CD14-positive monocyte (primary cell): ENCODE results near the gene CCDC34. TPM values are rescaled to one million over a fixed set of nuclear protein-coding genes. Genes with fewer than 3 reads are reported as not detected.

Experiments
- DNase-seq, 3 donors: peaks; one replicate each; pipeline ENCODE4 v3.0.0-alpha.2; 2011 to 2022
- H2AFZ ChIP-seq: 2 replicates; pipeline ENCODE4 v1.6.0; 2012; ENCODE audit warnings: mild to moderate bottlenecking, low read depth, low read length, inconsistent platforms; ENCODE audit not compliant: insufficient read depth, poor library complexity, severe bottlenecking
- H3K27ac ChIP-seq, 2 donors: 1 replicate in 1 of 2; 2 replicates in 1 of 2; pipeline ENCODE4 v1.5.1; 2012 to 2013; ENCODE audit warnings: low read length in 2 of 2, control low read depth in 1 of 2, inconsistent platforms in 1 of 2, low read depth in 1 of 2, mild to moderate bottlenecking in 1 of 2
- H3K27me3 ChIP-seq, 2 donors: one replicate each; pipeline versions ENCODE4 v1.6.0 to v1.6.1; 2011 to 2013; ENCODE audit warnings: low read length in 2 of 2; ENCODE audit not compliant: control insufficient read depth in 2 of 2, insufficient read depth in 2 of 2
- H3K36me3 ChIP-seq, 2 donors: replicated peaks in 1 of 2; 1 replicate in 1 of 2; 2 replicates in 1 of 2; pipeline versions ENCODE4 v1.5.1 to v1.6.1; 2012 to 2013; ENCODE audit warnings: low read length in 2 of 2, control low read depth in 1 of 2, inconsistent platforms in 1 of 2, mild to moderate bottlenecking in 1 of 2; ENCODE audit not compliant: insufficient read depth in 2 of 2, control insufficient read depth in 1 of 2
- H3K4me1 ChIP-seq, 2 donors: 1 replicate in 1 of 2; 2 replicates in 1 of 2; pipeline versions ENCODE4 v1.5.1 to v1.6.1; 2012 to 2013; ENCODE audit warnings: low read length in 2 of 2, control low read depth in 1 of 2, inconsistent platforms in 1 of 2, mild to moderate bottlenecking in 1 of 2, moderate library complexity in 1 of 2; ENCODE audit not compliant: insufficient read depth in 2 of 2, control insufficient read depth in 1 of 2
- H3K4me2 ChIP-seq: replicated peaks from 2 replicates; pipeline ENCODE3; 2012; ENCODE audit warnings: low read length, moderate library complexity, mild to moderate bottlenecking; ENCODE audit not compliant: poor library complexity, severe bottlenecking; ENCODE audit errors: extremely low read depth
- H3K4me3 ChIP-seq, 3 experiments: fragments of 200-600 bp in 1 of 3; sonication (generic) in 1 of 3; replicated peaks in 1 of 3; 1 replicate in 2 of 3; 2 replicates in 1 of 3; pipeline ENCODE4 v1.5.1; 2011 to 2013; ENCODE audit warnings: low read length in 3 of 3, mild to moderate bottlenecking in 3 of 3, control low read depth in 2 of 3, low read depth in 2 of 3, inconsistent platforms in 1 of 3, moderate library complexity in 1 of 3
- H3K79me2 ChIP-seq: 2 replicates; pipeline ENCODE4 v1.6.0; 2012; ENCODE audit warnings: mild to moderate bottlenecking, control low read depth, inconsistent platforms, low read length, moderate library complexity; ENCODE audit not compliant: insufficient read depth
- H3K9ac ChIP-seq: 2 replicates; pipeline ENCODE4 v1.6.0; 2017; ENCODE audit warnings: low read length, mild to moderate bottlenecking; ENCODE audit not compliant: insufficient read depth, poor library complexity, severe bottlenecking
- H3K9me3 ChIP-seq, 2 donors: replicated peaks in 1 of 2; 1 replicate in 1 of 2; 2 replicates in 1 of 2; pipeline versions ENCODE4 v1.5.1 to v1.6.1; 2012 to 2013; ENCODE audit warnings: low read length in 2 of 2, control low read depth in 1 of 2; ENCODE audit not compliant: control insufficient read depth in 1 of 2, insufficient read depth in 1 of 2
- H4K20me1 ChIP-seq: 2 replicates; pipeline ENCODE4 v1.6.0; 2012; ENCODE audit warnings: mild to moderate bottlenecking, low read length, control low read depth, moderate library complexity; ENCODE audit not compliant: insufficient read depth
- H3K27ac Mint-ChIP-seq, 7 donors: one replicate each; pipeline ENCODE4 v1.8.0; 2020; ENCODE audit warnings: mild to moderate bottlenecking in 7 of 7, mixed read lengths in 7 of 7, moderate library complexity in 6 of 7, inconsistent platforms in 2 of 7
- H3K27me3 Mint-ChIP-seq, 3 donors: one replicate each; pipeline ENCODE4 v1.8.0; 2021 to 2022; ENCODE audit warnings: low read depth in 3 of 3, mild to moderate bottlenecking in 3 of 3, mixed read lengths in 3 of 3, moderate library complexity in 3 of 3, inconsistent platforms in 1 of 3
- H3K36me3 Mint-ChIP-seq, 2 donors: one replicate each; pipeline ENCODE4 v1.8.0; 2020; ENCODE audit warnings: mixed read lengths in 2 of 2, inconsistent platforms in 1 of 2, mild to moderate bottlenecking in 1 of 2
- H3K4me1 Mint-ChIP-seq: one replicate; pipeline ENCODE4 v1.8.0; 2020; ENCODE audit warnings: mild to moderate bottlenecking, mixed read lengths
- H3K4me3 Mint-ChIP-seq, 2 donors: one replicate each; pipeline ENCODE4 v1.8.0; 2020; ENCODE audit warnings: mild to moderate bottlenecking in 2 of 2, mixed read lengths in 2 of 2, moderate library complexity in 1 of 2
- H3K9me3 Mint-ChIP-seq, 7 donors: one replicate each; pipeline ENCODE4 v1.8.0; 2020 to 2022; ENCODE audit warnings: mixed read lengths in 7 of 7, mild to moderate bottlenecking in 6 of 7, moderate library complexity in 6 of 7, inconsistent platforms in 2 of 7
- WGBS: methylation state at CpG from one replicate; pipeline ENCODE4 v1.1.5; 2013; ENCODE audit warnings: missing lambda C conversion rate; ENCODE audit not compliant: insufficient coverage; 5-methylcytosine and 5-hydroxymethylcytosine counted together
- intact Hi-C, 2 donors: fragments of 100-400 bp; cut with micrococcal nuclease; formaldehyde crosslinking; loops; one replicate each; pipeline versions ENCODE4 v1.15.0 to v1.15.1; 2023
- polyA plus RNA-seq, 3 donors: library from polyadenylated mRNA; depleted of rRNA in 1 of 3; unstranded in 2 of 3; stranded (reverse) in 1 of 3; fragments of 300-500 nt in 2 of 3; fragments of >200 nt in 1 of 3; fragmentation: Illumina TruSeq in 2 of 3; gene quantifications; 1 replicate in 2 of 3; 2 replicates in 1 of 3; pipeline ENCODE4 v1.2.3, GENCODE V29; 2012 to 2021
- TF ChIP-seq, protein P1 (sequence below): fragments of 200-600 bp; IDR thresholded peaks from one replicate; pipeline ENCODE4 v1.8.0; 2022; ENCODE audit warnings: antibody characterized with exemption, mild to moderate bottlenecking

Gene CCDC34
- polyA plus RNA-seq, 3 donors: 0.08 to 0.11 (median 0.11) TPM

DNA sequence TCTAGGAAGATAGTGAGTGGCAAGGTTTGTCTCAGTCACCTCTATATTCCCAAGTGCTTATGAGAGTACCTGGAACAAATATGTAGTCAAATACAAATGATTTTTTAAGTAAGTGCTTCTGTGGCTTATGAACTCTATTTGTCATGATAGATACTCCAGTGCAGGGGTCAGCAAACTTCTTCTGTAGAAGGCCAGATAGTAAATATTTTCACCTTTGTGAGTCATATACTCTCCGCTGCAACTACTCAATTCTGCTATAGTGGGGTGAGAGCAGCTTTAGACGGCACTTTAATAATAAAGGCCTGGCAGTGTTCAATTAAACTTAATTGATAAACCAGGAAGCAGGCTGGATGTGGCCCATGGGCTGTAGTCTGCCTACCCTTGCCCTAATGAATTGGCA, 12.4 kb upstream of the CCDC34 start:
- DNase-seq: no peak
- WGBS: no CpG with 5 or more reads among the region's 2 CpGs
- Histone ChIP-seq H3K36me3 (no peaks in the 10 kb centered on the region), H3K9ac (no peak overlapping the region), H3K79me2 (no peaks in the 10 kb centered on the region), H3K4me3 (no peak overlapping the region), H2AFZ (no peak overlapping the region), H4K20me1 (no peaks in the 10 kb centered on the region), H3K27me3 (no peaks in the 10 kb centered on the region), H3K4me2 (no peak overlapping the region), H3K27ac (no peak overlapping the region), H3K9me3 (no peaks in the 10 kb centered on the region), H3K4me1 (no peaks in the 10 kb centered on the region)
- no peak overlapping the region for H3K27ac Mint-ChIP-seq
- no peaks in the 10 kb centered on the region for H3K4me1 Mint-ChIP-seq
- TF ChIP-seq, protein P1, sequence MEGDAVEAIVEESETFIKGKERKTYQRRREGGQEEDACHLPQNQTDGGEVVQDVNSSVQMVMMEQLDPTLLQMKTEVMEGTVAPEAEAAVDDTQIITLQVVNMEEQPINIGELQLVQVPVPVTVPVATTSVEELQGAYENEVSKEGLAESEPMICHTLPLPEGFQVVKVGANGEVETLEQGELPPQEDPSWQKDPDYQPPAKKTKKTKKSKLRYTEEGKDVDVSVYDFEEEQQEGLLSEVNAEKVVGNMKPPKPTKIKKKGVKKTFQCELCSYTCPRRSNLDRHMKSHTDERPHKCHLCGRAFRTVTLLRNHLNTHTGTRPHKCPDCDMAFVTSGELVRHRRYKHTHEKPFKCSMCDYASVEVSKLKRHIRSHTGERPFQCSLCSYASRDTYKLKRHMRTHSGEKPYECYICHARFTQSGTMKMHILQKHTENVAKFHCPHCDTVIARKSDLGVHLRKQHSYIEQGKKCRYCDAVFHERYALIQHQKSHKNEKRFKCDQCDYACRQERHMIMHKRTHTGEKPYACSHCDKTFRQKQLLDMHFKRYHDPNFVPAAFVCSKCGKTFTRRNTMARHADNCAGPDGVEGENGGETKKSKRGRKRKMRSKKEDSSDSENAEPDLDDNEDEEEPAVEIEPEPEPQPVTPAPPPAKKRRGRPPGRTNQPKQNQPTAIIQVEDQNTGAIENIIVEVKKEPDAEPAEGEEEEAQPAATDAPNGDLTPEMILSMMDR: no peak
- H3K4me3 Mint-ChIP-seq: no peak overlapping the region
- no peaks in the 10 kb centered on the region for H3K36me3 Mint-ChIP-seq
- no peaks in the 10 kb centered on the region for H3K27me3 Mint-ChIP-seq
- no peaks in the 10 kb centered on the region for H3K9me3 Mint-ChIP-seq
- intact Hi-C loops: no loop called here

DNA sequence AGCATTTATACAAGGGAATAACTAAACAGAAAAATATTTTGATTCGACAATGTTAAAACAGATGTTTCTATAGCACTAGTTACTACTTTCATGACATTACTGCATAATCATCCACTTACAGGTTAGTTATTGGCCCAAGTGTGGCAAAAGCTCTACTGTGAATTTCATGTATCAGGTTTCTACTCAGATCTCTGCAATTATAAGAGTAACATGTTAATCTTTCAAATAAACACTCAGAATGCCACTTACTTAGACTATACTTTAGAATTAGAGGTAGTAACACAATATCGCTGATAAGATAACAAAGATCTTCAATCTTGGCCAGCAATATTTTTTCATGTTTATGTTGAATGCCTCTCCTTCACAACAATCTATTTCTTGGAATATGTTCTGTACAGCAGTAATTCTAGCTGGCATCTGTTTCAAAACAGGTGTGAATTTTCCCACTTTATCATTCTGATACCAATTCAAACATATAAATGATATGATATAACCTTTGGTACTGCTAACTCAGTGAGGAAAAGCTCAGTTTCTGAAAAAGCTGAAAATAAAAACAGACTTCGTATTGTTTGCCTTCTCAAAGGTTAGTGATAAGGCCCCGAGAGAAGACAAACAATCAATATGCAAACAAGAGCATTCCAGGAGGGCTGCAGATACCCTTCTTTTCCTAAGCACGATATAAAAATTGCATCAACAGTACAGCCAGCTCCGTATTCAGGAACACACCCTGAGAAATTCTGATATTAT, 11.0 kb upstream of the CCDC34 start:
- Mint-ChIP-seq H3K27me3 (no peaks in the 10 kb centered on the region), H3K36me3 (no peaks in the 10 kb centered on the region), H3K9me3 (no peaks in the 10 kb centered on the region), H3K4me3 (no peak overlapping the region), H3K27ac (no peak overlapping the region), H3K4me1 (no peaks in the 10 kb centered on the region)
- Histone ChIP-seq H3K4me1 (no peaks in the 10 kb centered on the region), H2AFZ (no peak overlapping the region), H3K36me3 (no peaks in the 10 kb centered on the region), H3K79me2 (no peaks in the 10 kb centered on the region), H3K9ac (no peak overlapping the region), H3K4me3 (no peak overlapping the region), H3K27me3 (no peaks in the 10 kb centered on the region), H4K20me1 (no peaks in the 10 kb centered on the region), H3K9me3 (no peaks in the 10 kb centered on the region), H3K27ac (no peak overlapping the region), H3K4me2 (no peak overlapping the region)
- 89% methylated on average over 2 of the region's 6 CpGs for WGBS
- intact Hi-C loops: no loop called here
- DNase-seq: no peak
- TF ChIP-seq, protein P1: no peak
